Measurements from ENCODE around the gene FLYWCH1.

FLYWCH1 gene

GRCh38 chr16:2983706-2984136 lies 72.0 kb downstream of the FLYWCH1 start:
- H3K4me1 ChIP-seq (ENCODE audit: control insufficient read depth in 1 of 2, insufficient read depth in 2 of 2, low read length in 2 of 2) = peaks cover 0 to 24% of the 10 kb centered on the region in 2 donors
- no peak overlapping the region for H3K27ac ChIP-seq (ENCODE audit: low read length)
- peaks cover 5% of the 10 kb centered on the region for H3K27me3 ChIP-seq (ENCODE audit: low read depth, low read length)
- no peak overlapping the region for H3K4me3 ChIP-seq (ENCODE audit: low read depth in 1 of 2, low read length in 2 of 2)
- no peaks in the 10 kb centered on the region for H3K36me3 ChIP-seq (ENCODE audit: control insufficient read depth in 1 of 2, insufficient read depth in 2 of 2, low read length in 2 of 2)
- no peaks in the 10 kb centered on the region for H3K9me3 ChIP-seq (ENCODE audit: control insufficient read depth in 1 of 2, low read length in 2 of 2)

DNA sequence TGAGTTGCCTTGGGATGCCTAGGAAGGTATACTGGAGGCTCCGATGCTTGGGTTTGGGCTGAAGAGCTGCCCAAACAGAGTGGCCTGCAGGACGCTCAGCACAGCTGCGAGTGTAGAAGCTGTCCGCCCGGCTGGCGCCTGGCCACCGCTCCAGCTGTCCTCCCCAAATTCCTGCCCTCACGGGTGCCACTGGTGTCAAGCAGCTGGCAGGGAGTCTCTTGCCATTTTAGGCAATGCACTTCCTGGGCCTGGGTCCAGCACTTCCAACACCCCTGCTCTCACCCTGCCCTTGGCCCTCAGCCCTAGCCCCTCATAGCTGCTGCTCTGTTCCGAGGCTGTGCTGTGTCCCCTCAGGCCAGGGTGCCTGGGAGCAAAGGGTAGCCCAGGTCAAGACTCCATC lies 73.7 kb downstream of the FLYWCH1 start:
- Histone ChIP-seq H3K36me3 (ENCODE audit: control insufficient read depth in 1 of 2, insufficient read depth in 2 of 2, low read length in 2 of 2) (no peaks in the 10 kb centered on the region), H3K27me3 (ENCODE audit: low read depth, low read length) (no peaks in the 10 kb centered on the region), H3K4me3 (ENCODE audit: low read depth in 1 of 2, low read length in 2 of 2) (no peak overlapping the region), H3K4me1 (ENCODE audit: control insufficient read depth in 1 of 2, insufficient read depth in 2 of 2, low read length in 2 of 2) (peaks cover 0 to 16% of the 10 kb centered on the region in 2 donors), H3K27ac (ENCODE audit: low read length) (no peak overlapping the region), H3K9me3 (ENCODE audit: control insufficient read depth in 1 of 2, low read length in 2 of 2) (no peaks in the 10 kb centered on the region)

GRCh38 chr16:2985893-2986355 lies 74.2 kb downstream of the FLYWCH1 start:
- Histone ChIP-seq H3K36me3 (ENCODE audit: control insufficient read depth in 1 of 2, insufficient read depth in 2 of 2, low read length in 2 of 2) (no peaks in the 10 kb centered on the region), H3K27me3 (ENCODE audit: low read depth, low read length) (no peaks in the 10 kb centered on the region), H3K4me3 (ENCODE audit: low read depth in 1 of 2, low read length in 2 of 2) (no peak overlapping the region), H3K9me3 (ENCODE audit: control insufficient read depth in 1 of 2, low read length in 2 of 2) (no peaks in the 10 kb centered on the region), H3K27ac (ENCODE audit: low read length) (no peak overlapping the region), H3K4me1 (ENCODE audit: control insufficient read depth in 1 of 2, insufficient read depth in 2 of 2, low read length in 2 of 2) (peaks cover 0 to 12% of the 10 kb centered on the region in 2 donors)

- H3K9me3 ChIP-seq (ENCODE audit: control insufficient read depth in 1 of 2, low read length in 2 of 2) = no peaks in the 10 kb centered on the region
- H3K27me3 ChIP-seq (ENCODE audit: low read depth, low read length) = no peaks in the 10 kb centered on the region
- peaks cover 0 to 7% of the 10 kb centered on the region in 2 donors for H3K4me1 ChIP-seq (ENCODE audit: control insufficient read depth in 1 of 2, insufficient read depth in 2 of 2, low read length in 2 of 2)
- H3K36me3 ChIP-seq (ENCODE audit: control insufficient read depth in 1 of 2, insufficient read depth in 2 of 2, low read length in 2 of 2) = no peaks in the 10 kb centered on the region
- no peak overlapping the region for H3K27ac ChIP-seq (ENCODE audit: low read length)
- H3K4me3 ChIP-seq (ENCODE audit: low read depth in 1 of 2, low read length in 2 of 2) = no peak overlapping the region
Measured at GRCh38 chr16:2986623-2987188, 75.0 kb downstream of the FLYWCH1 start.

DNA sequence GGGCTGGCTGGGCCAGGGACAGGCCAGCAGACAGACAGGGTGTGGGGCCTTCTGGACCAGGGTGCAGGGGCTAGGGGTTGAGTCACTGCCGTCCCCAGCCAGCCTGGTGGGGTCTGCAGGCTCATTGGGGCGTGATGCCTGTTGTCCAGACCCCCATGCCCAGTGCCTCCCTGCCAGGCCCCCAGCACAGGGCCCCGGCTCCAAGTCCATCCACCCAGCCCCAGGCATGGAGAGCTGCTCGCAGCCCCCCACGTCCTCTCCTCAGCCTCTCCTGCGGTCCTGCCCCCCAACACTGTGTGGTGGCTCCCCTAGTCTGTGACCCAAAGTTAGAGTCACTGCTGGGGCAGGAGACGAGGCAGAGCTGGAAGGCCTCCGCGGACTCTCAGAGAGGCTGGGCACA lies 75.6 kb downstream of the FLYWCH1 start:
- Histone ChIP-seq H3K4me1 (ENCODE audit: control insufficient read depth in 1 of 2, insufficient read depth in 2 of 2, low read length in 2 of 2) (peaks cover 0 to 7% of the 10 kb centered on the region in 2 donors), H3K27me3 (ENCODE audit: low read depth, low read length) (no peaks in the 10 kb centered on the region), H3K4me3 (ENCODE audit: low read depth in 1 of 2, low read length in 2 of 2) (no peak overlapping the region), H3K9me3 (ENCODE audit: control insufficient read depth in 1 of 2, low read length in 2 of 2) (no peaks in the 10 kb centered on the region), H3K27ac (ENCODE audit: low read length) (no peak overlapping the region), H3K36me3 (ENCODE audit: control insufficient read depth in 1 of 2, insufficient read depth in 2 of 2, low read length in 2 of 2) (no peaks in the 10 kb centered on the region)

- H3K4me1 ChIP-seq (ENCODE audit: control insufficient read depth in 1 of 2, insufficient read depth in 2 of 2, low read length in 2 of 2) = peaks cover 0 to 7% of the 10 kb centered on the region in 2 donors
- H3K27me3 ChIP-seq (ENCODE audit: low read depth, low read length) = no peaks in the 10 kb centered on the region
Measured at GRCh38 chr16:2987833-2988232, 76.1 kb downstream of the FLYWCH1 start.

DNA sequence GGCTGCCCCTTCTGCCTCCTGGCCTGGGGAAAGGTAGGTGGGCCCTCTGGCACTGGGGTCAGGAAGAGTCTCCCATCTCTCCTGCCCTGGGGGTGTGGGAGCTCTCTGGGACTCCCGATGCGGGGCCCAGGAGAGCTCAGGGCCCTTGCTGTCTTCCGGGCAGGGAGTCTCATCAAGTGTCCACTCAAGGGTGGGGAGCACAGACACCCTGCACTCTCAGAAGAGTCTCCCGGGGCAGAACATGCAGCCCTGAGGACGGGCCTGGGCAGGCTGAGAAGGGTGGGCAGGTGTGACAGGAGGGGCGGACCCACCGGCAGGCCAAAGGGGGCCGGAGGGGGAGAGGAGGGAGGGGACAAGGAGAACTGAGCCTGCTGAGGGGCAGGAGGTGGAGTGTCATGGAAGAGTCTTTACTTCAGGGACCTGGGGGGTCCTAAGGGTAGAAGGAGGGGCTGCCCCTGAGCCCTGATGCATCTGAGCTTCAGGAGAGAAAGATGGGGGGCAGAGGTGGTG lies 76.9 kb downstream of the FLYWCH1 start:
- no peaks in the 10 kb centered on the region for H3K36me3 ChIP-seq (ENCODE audit: control insufficient read depth in 1 of 2, insufficient read depth in 2 of 2, low read length in 2 of 2)
- H3K9me3 ChIP-seq (ENCODE audit: control insufficient read depth in 1 of 2, low read length in 2 of 2) = no peaks in the 10 kb centered on the region
- peaks cover 0 to 4% of the 10 kb centered on the region in 2 donors for H3K4me1 ChIP-seq (ENCODE audit: control insufficient read depth in 1 of 2, insufficient read depth in 2 of 2, low read length in 2 of 2)
- H3K4me3 ChIP-seq (ENCODE audit: low read depth in 1 of 2, low read length in 2 of 2) = no peak overlapping the region
- H3K27me3 ChIP-seq (ENCODE audit: low read depth, low read length) = no peaks in the 10 kb centered on the region
- H3K27ac ChIP-seq (ENCODE audit: low read length) = no peak overlapping the region

More at GRCh38 chr16:2987833-2988232, 76.1 kb downstream of the FLYWCH1 start:
- H3K9me3 ChIP-seq (ENCODE audit: control insufficient read depth in 1 of 2, low read length in 2 of 2) = no peaks in the 10 kb centered on the region
- H3K4me3 ChIP-seq (ENCODE audit: low read depth in 1 of 2, low read length in 2 of 2) = no peak overlapping the region
- no peak overlapping the region for H3K27ac ChIP-seq (ENCODE audit: low read length)
- no peaks in the 10 kb centered on the region for H3K36me3 ChIP-seq (ENCODE audit: control insufficient read depth in 1 of 2, insufficient read depth in 2 of 2, low read length in 2 of 2)

DNA sequence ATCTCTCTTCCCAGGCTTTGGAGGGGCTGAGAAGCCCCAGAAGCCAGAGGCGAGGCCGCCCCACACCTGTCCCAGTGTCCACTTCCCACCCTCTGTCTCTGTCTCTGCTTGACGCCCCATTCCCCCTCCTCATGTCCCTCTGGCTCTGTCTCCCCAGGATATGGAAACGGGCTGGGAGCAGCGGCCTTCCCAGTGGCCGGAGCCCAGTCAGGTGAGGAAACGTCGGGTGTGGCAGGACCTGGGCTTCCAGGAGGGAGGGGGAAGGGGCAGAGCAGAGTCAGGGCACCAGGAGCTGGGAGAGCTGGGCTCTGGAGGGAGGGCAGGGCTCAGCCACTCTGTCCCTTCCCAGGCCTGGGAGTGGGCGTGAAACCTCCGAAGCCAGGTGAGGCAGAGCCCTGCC lies 79.2 kb downstream of the FLYWCH1 start:
- H3K27me3 ChIP-seq (ENCODE audit: low read depth, low read length) = no peaks in the 10 kb centered on the region
- H3K4me3 ChIP-seq (ENCODE audit: low read depth in 1 of 2, low read length in 2 of 2) = no peak overlapping the region
- no peaks in the 10 kb centered on the region for H3K9me3 ChIP-seq (ENCODE audit: control insufficient read depth in 1 of 2, low read length in 2 of 2)
- H3K36me3 ChIP-seq (ENCODE audit: control insufficient read depth in 1 of 2, insufficient read depth in 2 of 2, low read length in 2 of 2) = no peaks in the 10 kb centered on the region
- no peaks in the 10 kb centered on the region for H3K4me1 ChIP-seq (ENCODE audit: control insufficient read depth in 1 of 2, insufficient read depth in 2 of 2, low read length in 2 of 2)
- H3K27ac ChIP-seq (ENCODE audit: low read length) = no peak overlapping the region

DNA sequence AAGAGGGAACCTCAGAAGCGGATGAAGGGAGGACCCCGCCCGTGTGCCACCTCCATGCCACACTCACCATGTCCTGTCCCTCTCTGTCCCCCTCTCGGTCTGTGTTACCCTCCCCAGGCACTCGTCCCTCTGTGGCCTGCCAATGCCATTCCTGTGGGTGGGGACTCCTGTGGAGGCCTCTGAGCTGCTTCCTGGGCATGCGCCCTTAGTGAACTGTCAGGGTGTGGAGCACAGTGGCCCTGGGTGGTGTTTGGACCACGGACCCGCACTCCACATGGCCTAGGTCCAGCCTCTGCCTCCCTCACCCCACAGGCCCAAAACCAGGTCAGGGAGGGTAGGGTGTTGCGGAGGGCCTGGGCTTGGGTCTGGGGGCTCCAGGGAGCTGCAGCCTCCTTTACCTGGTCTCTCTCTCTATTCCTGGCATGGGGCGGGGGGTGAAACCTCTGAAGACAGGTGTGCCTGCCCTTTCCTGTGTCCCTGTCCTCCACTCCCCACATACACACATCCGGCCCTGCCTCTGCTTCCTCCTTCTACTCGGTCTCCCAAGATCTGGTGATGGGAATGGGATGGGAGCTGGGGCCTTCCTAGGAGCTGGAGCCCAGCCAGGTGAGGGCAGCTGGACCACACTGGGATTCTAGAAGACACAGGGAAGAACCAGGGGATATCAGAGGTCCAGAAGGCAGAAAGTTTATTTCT lies 80.0 kb downstream of the FLYWCH1 start:
- no peaks in the 10 kb centered on the region for H3K27me3 ChIP-seq (ENCODE audit: low read depth, low read length)
- H3K27ac ChIP-seq (ENCODE audit: low read length) = no peak overlapping the region
- H3K36me3 ChIP-seq (ENCODE audit: control insufficient read depth in 1 of 2, insufficient read depth in 2 of 2, low read length in 2 of 2) = no peaks in the 10 kb centered on the region
- H3K9me3 ChIP-seq (ENCODE audit: control insufficient read depth in 1 of 2, low read length in 2 of 2) = no peaks in the 10 kb centered on the region
- H3K4me3 ChIP-seq (ENCODE audit: low read depth in 1 of 2, low read length in 2 of 2) = no peak overlapping the region
- H3K4me1 ChIP-seq (ENCODE audit: control insufficient read depth in 1 of 2, insufficient read depth in 2 of 2, low read length in 2 of 2) = no peaks in the 10 kb centered on the region

GRCh38 chr16:2992383-2993081 lies 80.8 kb downstream of the FLYWCH1 start:
- H3K27me3 ChIP-seq (ENCODE audit: low read depth, low read length) = no peaks in the 10 kb centered on the region
- H3K4me1 ChIP-seq (ENCODE audit: control insufficient read depth in 1 of 2, insufficient read depth in 2 of 2, low read length in 2 of 2) = no peaks in the 10 kb centered on the region
- no peaks in the 10 kb centered on the region for H3K9me3 ChIP-seq (ENCODE audit: control insufficient read depth in 1 of 2, low read length in 2 of 2)
- H3K36me3 ChIP-seq (ENCODE audit: control insufficient read depth in 1 of 2, insufficient read depth in 2 of 2, low read length in 2 of 2) = no peaks in the 10 kb centered on the region
- no peak overlapping the region for H3K27ac ChIP-seq (ENCODE audit: low read length)
- H3K4me3 ChIP-seq (ENCODE audit: low read depth in 1 of 2, low read length in 2 of 2) = no peak overlapping the region

GRCh38 chr16:2996298-2996697 lies 84.6 kb downstream of the FLYWCH1 start:
- H3K27ac ChIP-seq (ENCODE audit: low read length) = no peak overlapping the region
- no peaks in the 10 kb centered on the region for H3K27me3 ChIP-seq (ENCODE audit: low read depth, low read length)

More at GRCh38 chr16:2996298-2996697, 84.6 kb downstream of the FLYWCH1 start:
- no peak overlapping the region for H3K4me3 ChIP-seq (ENCODE audit: low read depth in 1 of 2, low read length in 2 of 2)
- H3K9me3 ChIP-seq (ENCODE audit: control insufficient read depth in 1 of 2, low read length in 2 of 2) = no peaks in the 10 kb centered on the region
- H3K4me1 ChIP-seq (ENCODE audit: control insufficient read depth in 1 of 2, insufficient read depth in 2 of 2, low read length in 2 of 2) = no peaks in the 10 kb centered on the region
- no peaks in the 10 kb centered on the region for H3K36me3 ChIP-seq (ENCODE audit: control insufficient read depth in 1 of 2, insufficient read depth in 2 of 2, low read length in 2 of 2)

Measured in muscle layer of duodenum (tissue), 2 donors.